Ramos (cell line): Measurements from ENCODE around the gene RPL36.
"Not testable (repeated sequence)": the region's sequence is repeated elsewhere in the genome, so short reads cannot be mapped to it uniquely, and the experiment has no call there.

Experiments
- in situ Hi-C: fragments of 300-500 bp; cut with MboI; formaldehyde crosslinking; loops from one replicate; pipeline ENCODE4 v1.14.3; 2022; ENCODE audit warnings: low sequenced_read_pairs; ENCODE audit not compliant: unreplicated experiment

Gene RPL36

DNA sequence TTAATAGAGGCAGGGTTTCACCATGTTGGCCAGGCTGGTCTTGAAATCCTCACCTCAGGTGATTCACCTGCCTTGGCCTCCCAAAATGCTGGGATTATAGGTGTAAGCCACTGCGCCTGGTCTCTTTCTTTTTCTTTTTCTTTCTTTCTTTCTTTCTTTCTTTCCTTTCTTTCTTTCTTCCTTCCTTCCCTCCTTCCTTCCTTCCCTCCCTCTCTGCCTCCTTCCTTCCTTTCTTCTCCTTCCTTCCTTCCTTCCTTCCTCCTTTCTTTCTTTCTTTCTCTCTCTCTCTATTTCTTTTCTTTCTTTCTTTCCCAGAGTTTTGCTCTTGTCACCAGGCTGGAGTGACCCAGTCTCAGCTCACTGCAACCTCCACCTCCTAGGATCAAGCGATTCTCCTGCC is 43.1 kb downstream of the RPL36 start:
- in situ Hi-C loops = not testable (repeated sequence)

DNA sequence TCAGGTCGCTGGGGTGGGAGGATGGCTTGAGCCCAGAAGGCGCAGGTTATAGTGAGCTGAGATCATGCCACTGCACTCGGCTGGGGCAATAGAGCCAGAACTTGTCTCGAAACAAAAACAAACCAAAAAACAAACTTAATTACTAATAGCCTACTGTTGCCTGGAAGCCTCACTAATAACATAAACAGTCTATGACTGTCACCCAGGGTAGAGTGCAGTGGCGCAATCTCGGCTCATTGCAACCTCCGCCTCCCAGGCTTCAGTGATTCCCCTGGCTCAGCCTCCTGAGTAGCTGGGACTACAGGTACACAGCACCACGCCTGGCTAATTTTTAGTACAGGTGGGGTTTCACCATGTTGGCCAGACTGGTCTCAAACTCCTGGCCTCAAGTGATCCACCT is 48.3 kb downstream of the RPL36 start:
- in situ Hi-C loops = no loop called here
